GM12878 (cell line): ENCODE results near the gene ADORA2B. TPM values are rescaled to one million over a fixed set of nuclear protein-coding genes. Genes with fewer than 3 reads are reported as not detected.

Experiments used
- ATF7 ChIP-seq: fragments of 450-650 bp; IDR thresholded peaks from 2 replicates; pipeline ENCODE4 v1.6.1; 2016; ENCODE audit warnings: low read depth, mild to moderate bottlenecking
- HDAC6 ChIP-seq: fragments of 200-600 bp; sonication (generic); IDR thresholded peaks from one replicate; pipeline ENCODE4 v1.8.0; 2017; ENCODE audit warnings: antibody characterized with exemption; ENCODE audit not compliant: unreplicated experiment
- POLR2A ChIP-seq: IDR thresholded peaks from 2 replicates; pipeline ENCODE4 v1.6.1; 2011; ENCODE audit warnings: low read depth, mild to moderate bottlenecking, low read length
- SIX5 ChIP-seq: IDR thresholded peaks from 2 replicates; pipeline ENCODE4 v1.6.1; 2011; ENCODE audit warnings: mild to moderate bottlenecking, low read depth, low read length, moderate library complexity; ENCODE audit not compliant: severe bottlenecking
- STAT3 ChIP-seq: IDR thresholded peaks from 2 replicates; pipeline ENCODE4 v1.6.1; 2011; ENCODE audit warnings: low read depth, low read length, improper control_type of control experiment
- ZSCAN29 ChIP-seq: fragments of 450-650 bp; IDR thresholded peaks from 2 replicates; pipeline ENCODE4 v1.6.1; 2017; ENCODE audit warnings: mild to moderate bottlenecking, moderate library complexity
- polyA plus RNA-seq, 11 experiments: library from polyadenylated mRNA; depleted of rRNA in 4 of 11; unstranded in 6 of 11; stranded (reverse) in 5 of 11; fragments of >200 nt; fragmentation: Nextera tagmentation in 4 of 11; fragmentation: Illumina TruSeq in 1 of 11; extraction: Ambion mirVana in 4 of 11; extraction: Trizol in 1 of 11; gene quantifications; 1 replicate in 1 of 11; 2 replicates in 10 of 11; pipeline versions ENCODE4 v1.2.1 to v1.2.3, GENCODE V29; 2011 to 2016; ENCODE audit warnings: inconsistent platforms in 2 of 11, missing spikeins in 2 of 11, low read depth in 1 of 11
- total RNA-seq, 4 experiments: library from RNA; depleted of rRNA in 3 of 4; stranded (reverse); fragments of >200 nt in 3 of 4; fragmentation: Illumina TruSeq in 1 of 4; extraction: Trizol in 1 of 4; gene quantifications; 2 replicates each; pipeline versions ENCODE4 v1.2.1 to v1.2.3, GENCODE V29; 2013 to 2021
- TF ChIP-seq, protein P1 (sequence below): IDR thresholded peaks from 2 replicates; pipeline ENCODE4 v1.6.1; 2012; ENCODE audit warnings: low read depth, low read length, improper control_type of control experiment
- TF ChIP-seq, protein P2 (sequence below): fragments of 450-650 bp; IDR thresholded peaks from 2 replicates; pipeline ENCODE4 v1.6.1; 2016; ENCODE audit warnings: mild to moderate bottlenecking
- TF ChIP-seq, protein P3 (sequence below): IDR thresholded peaks from 2 replicates; pipeline ENCODE4 v1.6.1; 2012; ENCODE audit warnings: mild to moderate bottlenecking, low read depth, low read length

The ADORA2B gene
- total and polyA plus RNA-seq, 10 of the 15 experiments (the other 5 are each of a cell fraction or from before 2014, with no cell fraction given), result 0.05 to 0.42 (median 0.17) TPM

DNA sequence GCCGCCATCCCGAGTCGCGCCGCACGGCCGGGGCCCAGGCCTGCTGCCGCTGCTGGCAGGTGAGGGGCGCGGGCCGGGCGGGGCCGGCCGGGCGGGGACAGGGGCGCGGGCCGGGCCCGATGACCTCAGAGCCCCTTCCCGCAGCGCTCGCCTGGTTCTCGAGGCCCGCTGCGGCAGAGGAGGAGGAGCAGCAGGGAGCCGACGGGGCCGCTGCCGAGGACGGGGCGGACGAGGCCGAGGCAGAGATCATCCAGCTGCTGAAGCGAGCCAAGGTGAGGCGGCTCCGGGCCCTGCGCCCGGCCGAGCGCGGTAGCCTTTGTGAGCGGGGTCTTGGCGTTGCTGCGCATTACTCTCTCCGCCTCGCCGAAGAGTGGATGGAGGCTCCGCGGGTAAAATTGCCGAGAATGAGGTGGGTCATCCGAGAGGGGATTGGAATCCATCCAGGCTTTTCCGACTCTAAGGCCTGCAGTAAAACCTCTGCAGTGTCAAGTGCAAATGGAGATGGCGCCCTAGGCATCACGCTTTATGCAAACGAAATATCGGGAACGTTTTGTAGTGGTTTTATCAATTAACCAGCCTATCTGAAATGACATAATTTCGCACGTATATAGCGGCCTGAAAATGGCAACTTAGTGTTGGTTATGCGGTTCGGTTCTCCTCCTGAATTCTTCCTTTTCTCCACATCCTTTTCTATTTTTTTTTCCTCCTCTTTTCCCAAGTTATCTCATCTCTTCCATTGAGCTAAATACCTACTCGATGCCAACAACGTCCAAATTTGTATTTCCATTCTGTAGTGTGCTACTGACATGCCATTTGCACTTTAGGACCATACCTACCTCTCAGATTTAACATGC lies 55.3 kb downstream of the ADORA2B start (continued):
- TF ChIP-seq, protein P1, sequence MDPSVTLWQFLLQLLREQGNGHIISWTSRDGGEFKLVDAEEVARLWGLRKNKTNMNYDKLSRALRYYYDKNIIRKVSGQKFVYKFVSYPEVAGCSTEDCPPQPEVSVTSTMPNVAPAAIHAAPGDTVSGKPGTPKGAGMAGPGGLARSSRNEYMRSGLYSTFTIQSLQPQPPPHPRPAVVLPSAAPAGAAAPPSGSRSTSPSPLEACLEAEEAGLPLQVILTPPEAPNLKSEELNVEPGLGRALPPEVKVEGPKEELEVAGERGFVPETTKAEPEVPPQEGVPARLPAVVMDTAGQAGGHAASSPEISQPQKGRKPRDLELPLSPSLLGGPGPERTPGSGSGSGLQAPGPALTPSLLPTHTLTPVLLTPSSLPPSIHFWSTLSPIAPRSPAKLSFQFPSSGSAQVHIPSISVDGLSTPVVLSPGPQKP, result no peak
- TF ChIP-seq, protein P2, sequence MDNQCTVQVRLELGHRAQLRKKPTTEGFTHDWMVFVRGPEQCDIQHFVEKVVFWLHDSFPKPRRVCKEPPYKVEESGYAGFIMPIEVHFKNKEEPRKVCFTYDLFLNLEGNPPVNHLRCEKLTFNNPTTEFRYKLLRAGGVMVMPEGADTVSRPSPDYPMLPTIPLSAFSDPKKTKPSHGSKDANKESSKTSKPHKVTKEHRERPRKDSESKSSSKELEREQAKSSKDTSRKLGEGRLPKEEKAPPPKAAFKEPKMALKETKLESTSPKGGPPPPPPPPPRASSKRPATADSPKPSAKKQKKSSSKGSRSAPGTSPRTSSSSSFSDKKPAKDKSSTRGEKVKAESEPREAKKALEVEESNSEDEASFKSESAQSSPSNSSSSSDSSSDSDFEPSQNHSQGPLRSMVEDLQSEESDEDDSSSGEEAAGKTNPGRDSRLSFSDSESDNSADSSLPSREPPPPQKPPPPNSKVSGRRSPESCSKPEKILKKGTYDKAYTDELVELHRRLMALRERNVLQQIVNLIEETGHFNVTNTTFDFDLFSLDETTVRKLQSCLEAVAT, result 0 out of 2 replicates have a peak, but pooled peaks have one; percentile 34
- no peak for TF ChIP-seq ZSCAN29
- no peak for TF ChIP-seq SIX5
- TF ChIP-seq ATF7, result no peak
- TF ChIP-seq HDAC6, result no peak
- TF ChIP-seq STAT3, result no peak
- no peak for TF ChIP-seq POLR2A
- TF ChIP-seq, protein P3, sequence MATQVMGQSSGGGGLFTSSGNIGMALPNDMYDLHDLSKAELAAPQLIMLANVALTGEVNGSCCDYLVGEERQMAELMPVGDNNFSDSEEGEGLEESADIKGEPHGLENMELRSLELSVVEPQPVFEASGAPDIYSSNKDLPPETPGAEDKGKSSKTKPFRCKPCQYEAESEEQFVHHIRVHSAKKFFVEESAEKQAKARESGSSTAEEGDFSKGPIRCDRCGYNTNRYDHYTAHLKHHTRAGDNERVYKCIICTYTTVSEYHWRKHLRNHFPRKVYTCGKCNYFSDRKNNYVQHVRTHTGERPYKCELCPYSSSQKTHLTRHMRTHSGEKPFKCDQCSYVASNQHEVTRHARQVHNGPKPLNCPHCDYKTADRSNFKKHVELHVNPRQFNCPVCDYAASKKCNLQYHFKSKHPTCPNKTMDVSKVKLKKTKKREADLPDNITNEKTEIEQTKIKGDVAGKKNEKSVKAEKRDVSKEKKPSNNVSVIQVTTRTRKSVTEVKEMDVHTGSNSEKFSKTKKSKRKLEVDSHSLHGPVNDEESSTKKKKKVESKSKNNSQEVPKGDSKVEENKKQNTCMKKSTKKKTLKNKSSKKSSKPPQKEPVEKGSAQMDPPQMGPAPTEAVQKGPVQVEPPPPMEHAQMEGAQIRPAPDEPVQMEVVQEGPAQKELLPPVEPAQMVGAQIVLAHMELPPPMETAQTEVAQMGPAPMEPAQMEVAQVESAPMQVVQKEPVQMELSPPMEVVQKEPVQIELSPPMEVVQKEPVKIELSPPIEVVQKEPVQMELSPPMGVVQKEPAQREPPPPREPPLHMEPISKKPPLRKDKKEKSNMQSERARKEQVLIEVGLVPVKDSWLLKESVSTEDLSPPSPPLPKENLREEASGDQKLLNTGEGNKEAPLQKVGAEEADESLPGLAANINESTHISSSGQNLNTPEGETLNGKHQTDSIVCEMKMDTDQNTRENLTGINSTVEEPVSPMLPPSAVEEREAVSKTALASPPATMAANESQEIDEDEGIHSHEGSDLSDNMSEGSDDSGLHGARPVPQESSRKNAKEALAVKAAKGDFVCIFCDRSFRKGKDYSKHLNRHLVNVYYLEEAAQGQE, result no peak
- TF ChIP-seq, all 136 proteins: peak for 7
